Subcutaneous abdominal adipose tissue (tissue), 5 donors: ENCODE results near the gene CRACDL.

Experiments used
- H3K27ac ChIP-seq: one replicate; pipeline ENCODE4 v1.7.0; 2013; ENCODE audit warnings: low read depth, mild to moderate bottlenecking, inconsistent platforms, low read length, moderate library complexity
- H3K27me3 ChIP-seq, 5 donors: one replicate each; pipeline ENCODE4 v1.7.0; 2013; ENCODE audit warnings: low read length in 5 of 5, inconsistent platforms in 1 of 5; ENCODE audit not compliant: control insufficient read depth in 5 of 5, insufficient read depth in 4 of 5
- H3K36me3 ChIP-seq, 5 donors: one replicate each; pipeline ENCODE4 v1.7.0; 2013; ENCODE audit warnings: low read length in 5 of 5; ENCODE audit not compliant: control insufficient read depth in 5 of 5, insufficient read depth in 5 of 5
- H3K4me1 ChIP-seq, 5 donors: one replicate each; pipeline ENCODE4 v1.7.0; 2013; ENCODE audit warnings: low read length in 5 of 5, mild to moderate bottlenecking in 3 of 5, moderate library complexity in 1 of 5; ENCODE audit not compliant: control insufficient read depth in 5 of 5, insufficient read depth in 5 of 5
- H3K4me3 ChIP-seq, 5 donors: one replicate each; pipeline ENCODE4 v1.7.0; 2013; ENCODE audit warnings: low read length in 5 of 5, low read depth in 1 of 5
- H3K9ac ChIP-seq, 5 donors: one replicate each; pipeline ENCODE4 v1.7.0; 2013; ENCODE audit warnings: low read length in 5 of 5, mild to moderate bottlenecking in 4 of 5, moderate library complexity in 3 of 5
- H3K9me3 ChIP-seq, 5 donors: one replicate each; pipeline ENCODE4 v1.7.0; 2013; ENCODE audit warnings: low read length in 5 of 5; ENCODE audit not compliant: control insufficient read depth in 5 of 5
- donor health status: healthy.
- donor health status: healthy.
- donor health status: healthy.
- donor health status: healthy.
- donor health status: healthy.

The CRACDL gene

GRCh38 chr2:98899041-98899702 is 36.9 kb downstream of the CRACDL start:
- no peak overlapping the region for H3K9ac ChIP-seq
- no peaks in the 10 kb centered on the region for H3K27me3 ChIP-seq
- H3K9me3 ChIP-seq: no peaks in the 10 kb centered on the region
- no peak overlapping the region for H3K4me3 ChIP-seq
- no peaks in the 10 kb centered on the region for H3K4me1 ChIP-seq
- H3K36me3 ChIP-seq: no peaks in the 10 kb centered on the region
- H3K27ac ChIP-seq: no peak overlapping the region

GRCh38 chr2:98898423-98898841 is 37.6 kb downstream of the CRACDL start:
- H3K9me3 ChIP-seq: no peaks in the 10 kb centered on the region
- no peaks in the 10 kb centered on the region for H3K36me3 ChIP-seq
- H3K4me3 ChIP-seq: no peak overlapping the region
- no peak overlapping the region for H3K27ac ChIP-seq
- no peaks in the 10 kb centered on the region for H3K4me1 ChIP-seq
- no peak overlapping the region for H3K9ac ChIP-seq
- no peaks in the 10 kb centered on the region for H3K27me3 ChIP-seq

- no peaks in the 10 kb centered on the region for H3K27me3 ChIP-seq
- H3K4me1 ChIP-seq: no peaks in the 10 kb centered on the region
- H3K9ac ChIP-seq: no peak overlapping the region
- H3K27ac ChIP-seq: no peak overlapping the region
- H3K4me3 ChIP-seq: no peak overlapping the region
- no peaks in the 10 kb centered on the region for H3K36me3 ChIP-seq
- no peaks in the 10 kb centered on the region for H3K9me3 ChIP-seq
Measured at GRCh38 chr2:98897746-98898145, 38.3 kb downstream of the CRACDL start.

- Histone ChIP-seq H3K9ac (no peak overlapping the region), H3K9me3 (no peaks in the 10 kb centered on the region), H3K27me3 (no peaks in the 10 kb centered on the region), H3K27ac (no peak overlapping the region), H3K4me3 (no peak overlapping the region), H3K36me3 (no peaks in the 10 kb centered on the region), H3K4me1 (no peaks in the 10 kb centered on the region)
Measured at GRCh38 chr2:98896944-98897343, 39.1 kb downstream of the CRACDL start.

- H3K9ac ChIP-seq: no peak overlapping the region
Measured at GRCh38 chr2:98896416-98896815, 39.6 kb downstream of the CRACDL start.

GRCh38 chr2:98895901-98896300 is 40.1 kb downstream of the CRACDL start:
- H3K9ac ChIP-seq: no peak overlapping the region
- H3K27me3 ChIP-seq: no peaks in the 10 kb centered on the region
- no peak overlapping the region for H3K27ac ChIP-seq
- no peaks in the 10 kb centered on the region for H3K9me3 ChIP-seq
- H3K4me3 ChIP-seq: no peak overlapping the region
- H3K36me3 ChIP-seq: no peaks in the 10 kb centered on the region
- no peaks in the 10 kb centered on the region for H3K4me1 ChIP-seq

More at GRCh38 chr2:98896416-98896815, 39.6 kb downstream of the CRACDL start:
- no peak overlapping the region for H3K4me3 ChIP-seq
- no peaks in the 10 kb centered on the region for H3K4me1 ChIP-seq
- H3K27ac ChIP-seq: no peak overlapping the region
- no peaks in the 10 kb centered on the region for H3K36me3 ChIP-seq
- H3K9me3 ChIP-seq: no peaks in the 10 kb centered on the region
- no peaks in the 10 kb centered on the region for H3K27me3 ChIP-seq

- Histone ChIP-seq H3K27ac (no peak overlapping the region), H3K4me3 (no peak overlapping the region), H3K27me3 (no peaks in the 10 kb centered on the region), H3K4me1 (no peaks in the 10 kb centered on the region), H3K9me3 (no peaks in the 10 kb centered on the region), H3K36me3 (no peaks in the 10 kb centered on the region), H3K9ac (no peak overlapping the region)
Measured at GRCh38 chr2:98895221-98895620, 40.8 kb downstream of the CRACDL start.

- no peak overlapping the region for H3K4me3 ChIP-seq
Measured at GRCh38 chr2:98894331-98895000, 41.6 kb downstream of the CRACDL start.

GRCh38 chr2:98893911-98894321 is 42.1 kb downstream of the CRACDL start:
- Histone ChIP-seq H3K4me1 (no peaks in the 10 kb centered on the region), H3K36me3 (no peaks in the 10 kb centered on the region), H3K4me3 (no peak overlapping the region), H3K9ac (no peak overlapping the region), H3K9me3 (no peaks in the 10 kb centered on the region), H3K27me3 (no peaks in the 10 kb centered on the region), H3K27ac (no peak overlapping the region)

More at GRCh38 chr2:98894331-98895000, 41.6 kb downstream of the CRACDL start:
- no peaks in the 10 kb centered on the region for H3K36me3 ChIP-seq
- H3K27ac ChIP-seq: no peak overlapping the region
- H3K4me1 ChIP-seq: no peaks in the 10 kb centered on the region
- H3K9me3 ChIP-seq: no peaks in the 10 kb centered on the region
- no peak overlapping the region for H3K9ac ChIP-seq
- no peaks in the 10 kb centered on the region for H3K27me3 ChIP-seq

GRCh38 chr2:98892871-98893270 is 43.2 kb downstream of the CRACDL start:
- Histone ChIP-seq H3K9ac (no peak overlapping the region), H3K4me1 (no peaks in the 10 kb centered on the region), H3K36me3 (no peaks in the 10 kb centered on the region), H3K9me3 (peaks cover 0 to 2% (median 0%) of the 10 kb centered on the region in 5 donors), H3K27me3 (no peaks in the 10 kb centered on the region), H3K27ac (no peak overlapping the region), H3K4me3 (no peak overlapping the region)
